GM12878 (cell line): ENCODE data around the gene SRRM2. TPM values are rescaled to one million over a fixed set of nuclear protein-coding genes. Genes with fewer than 3 reads are reported as not detected.

ENCODE experiments used
- BMI1 ChIP-seq: fragments of 450-650 bp; IDR thresholded peaks from 2 replicates; pipeline ENCODE4 v1.6.1; 2016; ENCODE audit warnings: mild to moderate bottlenecking, moderate library complexity, borderline replicate concordance
- CTCF ChIP-seq, 3 experiments: IDR thresholded peaks in 2 of 3; conservative IDR thresholded peaks in 1 of 3; 2 replicates each; pipeline ENCODE4 v1.5.1; 2011; ENCODE audit warnings: low read depth in 3 of 3, low read length in 3 of 3, mild to moderate bottlenecking in 3 of 3, control low read depth in 2 of 3, moderate library complexity in 2 of 3, inconsistent platforms in 1 of 3, mixed read lengths in 1 of 3; ENCODE audit not compliant: control insufficient read depth in 2 of 3, insufficient read depth in 1 of 3; ENCODE audit errors: extremely low read depth in 1 of 3
- E4F1 ChIP-seq: fragments of 450-650 bp; IDR thresholded peaks from 2 replicates; pipeline ENCODE4 v1.6.1; 2018; ENCODE audit warnings: borderline replicate concordance, mild to moderate bottlenecking; ENCODE audit not compliant: partially characterized antibody
- FOXK2 ChIP-seq: fragments of 450-650 bp; IDR thresholded peaks from 2 replicates; pipeline ENCODE4 v1.6.1; 2017; ENCODE audit warnings: mild to moderate bottlenecking, moderate library complexity
- HDAC6 ChIP-seq: fragments of 200-600 bp; sonication (generic); IDR thresholded peaks from one replicate; pipeline ENCODE4 v1.8.0; 2017; ENCODE audit warnings: antibody characterized with exemption; ENCODE audit not compliant: unreplicated experiment
- IRF5 ChIP-seq: fragments of 450-650 bp; IDR thresholded peaks from 2 replicates; pipeline ENCODE4 v1.6.1; 2017; ENCODE audit warnings: borderline replicate concordance
- JUND ChIP-seq: IDR thresholded peaks from 2 replicates; pipeline ENCODE4 v1.6.1; 2012; ENCODE audit warnings: low read depth, mild to moderate bottlenecking, low read length, improper control_type of control experiment, moderate library complexity
- KLF5 ChIP-seq: fragments of 450-650 bp; IDR thresholded peaks from 2 replicates; pipeline ENCODE4 v1.6.1; 2014; ENCODE audit warnings: mild to moderate bottlenecking; ENCODE audit not compliant: partially characterized antibody
- MLLT1 ChIP-seq: fragments of 450-650 bp; IDR thresholded peaks from 2 replicates; pipeline ENCODE4 v1.6.1; 2016; ENCODE audit warnings: mild to moderate bottlenecking
- MYB ChIP-seq: fragments of 150-350 bp; IDR thresholded peaks from 2 replicates; pipeline ENCODE4 v1.6.1; 2014; ENCODE audit warnings: mild to moderate bottlenecking, low read depth, low read length, borderline replicate concordance
- PAX5 ChIP-seq: IDR thresholded peaks from 2 replicates; pipeline ENCODE4 v1.6.1; 2011; ENCODE audit warnings: low read depth, low read length, borderline replicate concordance
- POLR2A ChIP-seq: IDR thresholded peaks from 2 replicates; pipeline ENCODE4 v1.6.1; 2011; ENCODE audit warnings: low read depth, mild to moderate bottlenecking, low read length
- RAD21 ChIP-seq: IDR thresholded peaks from 2 replicates; pipeline ENCODE4 v1.6.1; 2011; ENCODE audit warnings: mild to moderate bottlenecking, low read depth, low read length, moderate library complexity; ENCODE audit not compliant: insufficient read depth
- RELA ChIP-seq: fragments of 450-650 bp; IDR thresholded peaks from 2 replicates; pipeline ENCODE4 v1.8.0; 2014; ENCODE audit warnings: borderline replicate concordance; ENCODE audit not compliant: partially characterized antibody
- SMARCA5 ChIP-seq: fragments of 450-650 bp; IDR thresholded peaks from 2 replicates; pipeline ENCODE4 v1.6.1; 2017; ENCODE audit warnings: mild to moderate bottlenecking
- SREBF1 ChIP-seq: IDR thresholded peaks from 2 replicates; pipeline ENCODE4 v1.6.1; 2012; ENCODE audit warnings: mild to moderate bottlenecking, low read length
- TAF1 ChIP-seq: IDR thresholded peaks from 2 replicates; pipeline ENCODE4 v1.6.1; 2011; ENCODE audit warnings: mild to moderate bottlenecking, low read depth, low read length, borderline replicate concordance
- USF1 ChIP-seq: IDR thresholded peaks from 2 replicates; pipeline ENCODE4 v1.6.1; 2011; ENCODE audit warnings: borderline replicate concordance, low read depth, mild to moderate bottlenecking, moderate library complexity, mixed read lengths, low read length; ENCODE audit not compliant: insufficient read depth; ENCODE audit errors: extremely low read length
- YY1 ChIP-seq: IDR thresholded peaks from 2 replicates; pipeline ENCODE4 v1.6.1; 2011; ENCODE audit warnings: low read depth, mild to moderate bottlenecking, low read length
- ZNF274 ChIP-seq: IDR thresholded peaks from one replicate; pipeline ENCODE4 v1.8.0; 2011; ENCODE audit not compliant: insufficient read length, insufficient read depth
- ZNF622 ChIP-seq: fragments of 450-650 bp; IDR thresholded peaks from 2 replicates; pipeline ENCODE4 v1.6.1; 2017; ENCODE audit warnings: mild to moderate bottlenecking, inconsistent platforms
- ZZZ3 ChIP-seq: IDR thresholded peaks from 2 replicates; pipeline ENCODE4 v1.6.1; 2011; ENCODE audit warnings: low read depth; ENCODE audit not compliant: control insufficient read depth, insufficient read length
- polyA plus RNA-seq, 11 experiments: library from polyadenylated mRNA; depleted of rRNA in 4 of 11; unstranded in 6 of 11; stranded (reverse) in 5 of 11; fragments of >200 nt; fragmentation: Nextera tagmentation in 4 of 11; fragmentation: Illumina TruSeq in 1 of 11; extraction: Ambion mirVana in 4 of 11; extraction: Trizol in 1 of 11; gene quantifications; 1 replicate in 1 of 11; 2 replicates in 10 of 11; pipeline versions ENCODE4 v1.2.1 to v1.2.3, GENCODE V29; 2011 to 2016; ENCODE audit warnings: inconsistent platforms in 2 of 11, missing spikeins in 2 of 11, low read depth in 1 of 11
- total RNA-seq, 4 experiments: library from RNA; depleted of rRNA in 3 of 4; stranded (reverse); fragments of >200 nt in 3 of 4; fragmentation: Illumina TruSeq in 1 of 4; extraction: Trizol in 1 of 4; gene quantifications; 2 replicates each; pipeline versions ENCODE4 v1.2.1 to v1.2.3, GENCODE V29; 2013 to 2021

Gene SRRM2
- total and polyA plus RNA-seq, 10 of the 15 experiments (the other 5 are each of a cell fraction or from before 2014, with no cell fraction given), result 30.1 to 502 (median 196) TPM

- TF ChIP-seq CTCF (IDR thresholded peaks at IDR 0.05 in 2 of 3, conservative IDR thresholded peaks at IDR 0.05 in 1 of 3; ENCODE audit: control insufficient read depth in 2 of 3, extremely low read depth in 1 of 3, insufficient read depth in 1 of 3, low read depth in 3 of 3, low read length in 3 of 3) (no peak), MYB (no peak), JUND (no peak), YY1 (peak; percentile 99), HDAC6 (no peak), TAF1 (peak; percentile 88), IRF5 (no peak), MLLT1 (peak; percentile 64), SREBF1 (no peak), SMARCA5 (peak; percentile 65), USF1 (no peak), POLR2A (peak; percentile 90), RAD21 (no peak), PAX5 (no peak), ZNF274 (no peak), RELA (no peak), BMI1 (no peak), E4F1 (no peak), FOXK2 (no peak), ZNF622 (no peak), ZZZ3 (no peak), KLF5 (peak; percentile 24)
Observed at GRCh38 chr16:2777231-2777902, 24.9 kb downstream of the SRRM2 start, which contains the start of gene ELOB (continued).
